Activated CD4-positive, alpha-beta T cell treated with anti-CD3 and anti-CD28 coated beads, Interleukin-10, Interleukin-2, amounts not matched to agents 100 ng/mL and 50 ng/mL, durations not matched to agents 16 hours and 8 hours (primary cell): ENCODE results near the gene PCGF2.
"Not testable (repeated sequence)": the region's sequence is repeated elsewhere in the genome, so short reads cannot be mapped to it uniquely, and the experiment has no call there.

ENCODE experiments used
- DNase-seq: peaks from one replicate; pipeline ENCODE4 v3.0.0-alpha.2; 2020

Gene PCGF2

DNA sequence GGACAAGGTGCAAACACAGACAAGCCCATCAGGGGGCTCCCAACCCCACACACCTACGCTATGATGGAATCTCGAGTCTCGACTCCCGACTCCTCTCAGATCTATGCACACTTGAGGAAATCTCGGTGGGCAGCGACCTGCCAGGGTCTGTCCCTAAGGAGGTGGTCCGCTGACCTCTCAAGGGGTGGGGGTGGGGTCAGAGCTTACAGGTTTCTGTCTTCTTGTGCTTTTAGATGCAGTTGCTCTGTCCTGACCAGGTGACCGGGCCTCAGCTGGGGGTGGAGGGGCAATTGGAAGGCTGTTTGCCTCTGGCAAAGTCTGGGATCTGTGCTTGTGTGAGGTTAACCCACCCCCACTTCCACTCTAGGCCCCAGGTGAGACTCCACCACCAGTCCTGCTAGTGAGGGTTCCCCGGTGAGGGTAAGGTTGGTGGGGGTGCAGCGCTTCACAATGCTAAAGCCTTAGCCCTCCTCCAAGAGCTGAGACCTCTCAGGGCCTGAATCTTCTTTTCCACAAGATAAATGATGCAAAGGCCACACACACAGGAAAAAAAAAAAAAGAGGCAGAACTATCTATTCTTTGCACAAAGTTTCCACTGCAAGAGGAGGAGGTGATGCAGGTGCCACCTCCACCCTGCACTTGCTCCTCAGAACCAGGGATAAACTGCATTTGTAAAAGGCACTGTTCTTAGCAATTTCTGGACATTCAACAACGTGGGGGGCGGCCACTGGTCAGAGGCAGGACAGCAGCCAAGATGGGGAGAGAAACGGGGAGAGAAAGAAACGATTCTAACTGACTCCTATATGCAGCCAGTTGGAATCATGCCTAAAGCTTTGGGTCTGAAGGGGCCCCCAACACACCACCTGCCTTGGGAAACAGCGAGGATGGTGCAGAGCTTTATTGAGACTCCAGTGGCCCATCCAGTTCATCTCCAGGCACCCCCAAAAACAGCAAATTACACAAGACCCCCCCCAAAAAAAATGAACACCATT, 13.9 kb downstream of the PCGF2 start:
- DNase-seq: no peak

DNA sequence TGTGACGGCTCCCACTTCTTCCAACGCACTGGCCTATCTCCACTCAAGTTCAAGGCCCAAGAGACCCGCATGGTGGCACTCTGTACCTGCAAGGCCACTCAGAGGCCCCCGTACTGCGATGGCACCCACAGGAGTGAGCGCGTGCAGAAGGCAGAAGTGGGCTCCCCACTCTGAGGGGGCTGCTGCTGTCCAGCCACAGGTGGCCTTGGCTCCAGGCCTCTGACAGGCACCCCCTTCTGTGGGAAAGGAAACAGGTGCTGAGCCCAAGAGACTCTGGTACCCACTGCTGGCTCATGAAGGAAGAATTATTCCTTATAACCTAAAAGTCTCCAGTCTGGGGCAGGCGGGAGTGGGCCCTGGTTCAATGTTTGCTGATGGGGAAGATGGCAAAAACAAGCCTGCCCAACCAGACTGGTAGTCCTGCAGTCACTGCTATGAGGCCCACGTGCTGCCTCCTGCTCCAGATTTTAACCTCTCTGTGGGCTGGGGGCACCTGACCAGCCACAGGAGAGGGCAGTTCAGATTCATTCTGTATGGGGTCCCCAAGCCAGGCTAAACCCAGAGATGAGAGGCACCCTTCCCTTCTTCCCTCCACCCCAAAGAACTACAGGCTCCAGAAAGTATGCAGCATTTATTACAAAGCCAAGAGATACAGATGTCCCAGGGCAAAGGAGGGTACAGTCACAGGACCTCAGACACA, 14.7 kb downstream of the PCGF2 start:
- DNase-seq: no peak

DNA sequence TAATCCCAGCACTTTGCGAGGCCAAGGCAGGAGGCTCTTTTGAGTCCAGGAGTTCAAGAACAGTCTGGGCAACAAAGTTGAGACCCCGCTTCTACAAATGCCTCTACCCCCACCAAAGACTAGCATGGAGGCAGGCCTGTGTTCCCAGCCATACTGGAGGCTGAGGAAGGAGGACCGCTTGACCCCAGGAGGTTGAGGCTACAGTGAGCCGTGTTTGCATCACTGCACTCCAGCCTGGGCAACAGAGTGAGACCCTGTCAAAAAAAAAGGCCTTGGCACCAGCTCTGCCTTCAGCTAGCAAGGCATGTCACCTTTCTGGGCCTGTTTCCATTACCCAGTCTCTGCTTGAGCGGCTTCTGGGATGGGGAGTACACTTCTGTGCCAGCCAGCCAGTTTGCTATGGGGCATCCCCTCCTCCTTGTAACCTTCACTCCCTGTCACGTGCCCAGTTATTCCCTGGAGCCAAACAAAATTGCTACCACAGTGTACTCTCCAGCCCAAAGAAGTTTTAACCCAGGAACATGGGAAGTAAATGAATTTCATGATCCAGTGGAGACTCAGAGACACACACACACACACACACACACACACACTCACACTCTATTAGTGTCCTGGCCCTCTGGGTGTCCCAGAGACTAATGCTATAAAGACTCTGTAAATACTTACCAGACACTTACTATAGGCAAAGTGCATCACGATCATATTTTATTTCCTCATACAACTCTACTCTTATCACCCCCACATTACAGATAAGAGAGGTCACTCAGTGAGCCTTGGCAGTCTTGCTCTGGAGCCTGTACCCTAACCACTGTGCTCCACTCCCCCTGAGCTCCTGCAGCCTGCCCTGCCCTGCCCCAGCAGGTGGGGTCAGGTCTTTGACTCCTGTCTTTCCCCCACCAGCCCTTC, 15.5 kb downstream of the PCGF2 start:
- no peak for DNase-seq

DNA sequence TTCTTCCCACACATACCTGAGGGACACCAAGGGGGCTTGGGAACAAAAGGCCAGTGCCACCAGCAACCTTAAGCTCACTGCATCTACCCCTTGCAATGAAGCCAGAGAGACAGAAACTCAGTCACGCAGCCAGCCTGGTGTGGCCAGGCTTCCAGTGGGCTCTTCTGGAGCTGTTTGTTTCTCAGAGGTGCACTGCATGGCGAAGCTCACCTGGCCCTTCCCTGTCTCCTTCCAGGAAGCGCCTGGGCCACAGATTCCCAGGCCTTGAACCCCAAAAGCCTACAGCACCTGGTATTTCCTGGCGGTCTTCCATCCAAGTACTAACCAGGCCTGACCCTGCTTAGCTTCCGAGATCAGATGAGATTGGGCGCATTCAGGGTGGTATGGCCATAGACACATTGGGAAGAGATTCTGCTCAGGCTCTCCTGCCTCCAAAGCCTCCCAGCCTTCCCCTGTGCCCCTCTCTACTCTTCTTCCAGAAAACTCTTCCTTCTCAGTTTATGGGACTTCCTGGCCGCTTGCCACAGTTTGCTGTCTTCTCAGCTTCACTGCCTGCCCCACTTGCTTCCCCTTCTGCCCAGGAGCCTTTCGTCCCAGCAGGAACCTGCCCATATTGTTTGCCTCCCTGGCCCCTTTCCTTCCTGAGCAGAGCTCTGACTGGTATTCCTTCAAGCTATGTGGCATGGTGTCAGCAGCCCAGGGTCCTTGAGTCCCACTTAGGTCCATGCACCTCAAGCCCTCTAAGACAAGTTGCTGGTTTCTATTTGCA, 16.4 kb downstream of the PCGF2 start:
- DNase-seq: no peak

DNA sequence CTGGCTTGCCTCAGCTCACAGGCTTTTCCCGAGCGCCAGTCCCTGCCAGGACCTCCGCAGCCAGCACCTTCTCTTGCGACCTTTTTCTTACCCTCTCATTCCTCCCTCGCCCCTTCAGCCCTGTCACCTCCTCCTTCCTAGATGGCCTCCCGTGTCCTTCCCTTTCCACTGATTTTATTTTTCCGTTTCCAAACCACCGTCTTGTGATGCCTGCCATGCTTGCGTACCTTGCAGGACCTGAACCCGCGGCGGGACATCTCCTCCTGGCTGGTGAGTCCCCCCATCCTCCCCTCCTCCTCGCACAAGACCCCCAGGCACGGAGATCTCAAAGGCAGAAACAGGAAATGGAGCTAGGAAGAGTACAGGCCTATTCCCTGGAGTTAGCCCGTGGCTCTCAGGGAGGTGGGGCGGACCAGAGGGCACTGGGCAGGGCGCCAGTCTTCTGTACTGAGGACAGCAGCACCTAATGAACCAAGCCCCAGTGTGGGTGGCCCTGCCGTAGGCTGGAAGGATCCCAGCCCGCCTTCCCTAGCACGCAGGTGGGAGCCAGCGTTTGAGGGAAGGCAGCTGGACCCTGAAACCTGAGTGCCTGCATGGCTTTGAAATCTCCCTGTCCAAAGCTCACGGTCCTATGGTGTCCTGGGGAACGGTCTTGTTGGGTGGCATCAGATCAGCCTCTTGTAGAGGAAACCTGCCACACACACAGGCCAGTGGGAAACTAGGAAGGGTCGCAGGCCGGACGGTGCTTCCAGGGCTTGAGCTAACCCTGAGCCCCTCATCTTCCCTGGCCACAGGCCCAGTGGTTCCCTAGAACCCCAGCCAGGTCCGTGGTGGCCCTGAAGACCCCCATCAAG, 17.4 kb downstream of the PCGF2 start:
- DNase-seq: no peak

DNA sequence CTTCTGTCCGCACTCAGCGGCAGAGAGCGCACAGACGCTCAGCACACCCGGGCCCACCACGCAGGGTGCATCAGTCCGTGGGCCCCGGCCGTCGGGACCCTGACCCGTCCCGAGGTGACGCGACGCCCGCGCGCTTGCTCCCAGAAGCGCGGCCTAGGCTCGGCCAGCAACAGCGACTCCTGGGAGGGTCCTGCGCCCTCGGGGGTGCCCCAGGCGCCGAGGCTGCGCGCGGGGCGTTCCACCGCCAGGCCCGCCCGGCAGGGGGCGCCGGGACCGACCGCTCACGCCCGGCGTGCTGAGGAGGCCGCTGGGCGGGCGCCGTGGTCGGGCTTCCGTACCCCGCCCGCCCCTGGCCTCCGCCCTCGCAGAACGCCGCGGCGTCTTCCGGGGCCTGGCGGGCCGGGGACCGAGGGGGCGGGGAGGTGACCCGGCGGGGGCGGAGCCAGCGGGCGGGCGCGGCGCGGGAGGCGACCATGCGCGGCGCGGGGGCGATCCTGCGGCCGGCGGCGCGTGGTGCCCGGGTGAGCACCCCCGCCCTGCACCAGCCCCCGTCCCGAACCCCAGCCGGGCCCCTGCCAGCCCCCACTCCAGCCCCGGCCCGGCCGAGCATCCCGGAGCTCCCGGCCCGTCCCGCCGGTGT, 18.1 kb downstream of the PCGF2 start, which contains the start of gene CISD3:
Gene CISD3, plus strand, starts transcription at position 456 of the 640 bp plus-strand sequence. Its CDS starts 18 bp downstream, at position 474.
- DNase-seq: peak; percentile 93

DNA sequence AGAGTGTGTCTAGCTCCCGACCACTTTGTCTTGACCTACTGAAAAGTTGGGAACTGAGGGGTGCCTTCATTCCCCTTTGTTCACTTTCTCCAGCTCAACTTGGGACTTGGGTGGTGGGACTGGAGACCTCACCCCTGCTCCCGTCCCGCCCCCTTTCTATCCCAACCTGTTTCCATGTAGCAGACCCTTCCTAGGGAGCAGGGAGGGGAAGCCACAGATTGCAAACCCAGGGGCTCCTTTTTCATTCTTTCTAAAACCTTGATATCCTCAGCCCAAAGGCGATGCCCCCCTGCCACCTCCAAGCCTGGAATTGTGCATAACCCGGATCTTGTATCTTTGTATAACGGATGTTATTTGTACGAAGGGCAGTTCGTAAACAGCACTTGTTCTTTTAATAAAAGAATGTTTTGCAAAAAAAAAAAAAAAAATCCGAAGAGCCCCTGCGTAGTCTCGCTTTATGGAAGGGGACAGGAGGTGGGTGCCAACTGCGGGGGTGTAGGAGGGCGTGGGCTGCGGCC, 18.7 kb downstream of the PCGF2 start:
- no peak for DNase-seq

DNA sequence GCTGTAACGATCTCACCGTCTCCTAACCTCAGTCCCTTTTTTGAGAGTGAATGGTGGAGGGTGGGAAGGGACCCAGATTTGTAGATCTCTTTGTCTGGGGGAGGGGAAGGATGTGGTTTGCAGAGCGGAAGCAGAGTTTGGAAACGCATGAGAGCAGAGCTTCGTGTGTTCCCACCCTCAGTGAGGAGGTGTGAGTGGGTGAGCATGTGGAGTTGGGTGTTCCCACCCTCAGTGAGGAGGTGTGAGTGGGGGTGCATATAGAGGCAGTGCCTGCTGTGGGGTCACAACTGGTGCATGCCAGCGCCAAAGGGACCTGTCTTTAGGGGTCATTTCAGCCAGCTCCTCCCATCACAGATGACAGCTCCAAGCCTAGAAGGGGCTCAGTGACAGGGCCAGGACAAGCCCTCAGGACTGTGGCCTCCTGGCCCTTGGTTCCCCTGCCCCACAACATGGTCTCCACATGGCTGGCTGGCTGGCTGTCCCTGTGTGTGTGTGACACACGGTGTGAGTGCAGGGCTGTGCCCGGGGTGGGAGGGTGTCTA, 19.8 kb downstream of the PCGF2 start:
- DNase-seq: peak; percentile 85

DNA sequence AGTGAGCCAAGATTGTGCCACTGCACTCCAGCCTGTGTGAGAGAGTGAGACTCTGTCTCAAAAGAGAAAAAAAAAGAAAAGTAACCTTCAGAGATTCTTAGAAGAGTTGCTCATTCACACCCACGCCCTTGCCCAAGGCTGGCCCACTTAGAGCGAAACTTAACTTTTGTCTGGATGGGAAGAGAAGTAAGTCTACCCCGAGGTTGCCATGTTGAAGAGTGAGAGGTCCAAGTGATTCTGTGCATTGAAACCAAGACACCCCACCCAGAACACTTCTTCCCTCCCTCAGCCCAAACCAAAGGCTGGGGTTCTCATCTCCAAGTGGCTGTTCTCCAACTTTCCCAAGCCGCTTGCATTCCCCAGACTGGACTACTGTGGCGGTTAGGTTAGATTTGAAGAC, 20.4 kb downstream of the PCGF2 start:
- peak; percentile 90 for DNase-seq

DNA sequence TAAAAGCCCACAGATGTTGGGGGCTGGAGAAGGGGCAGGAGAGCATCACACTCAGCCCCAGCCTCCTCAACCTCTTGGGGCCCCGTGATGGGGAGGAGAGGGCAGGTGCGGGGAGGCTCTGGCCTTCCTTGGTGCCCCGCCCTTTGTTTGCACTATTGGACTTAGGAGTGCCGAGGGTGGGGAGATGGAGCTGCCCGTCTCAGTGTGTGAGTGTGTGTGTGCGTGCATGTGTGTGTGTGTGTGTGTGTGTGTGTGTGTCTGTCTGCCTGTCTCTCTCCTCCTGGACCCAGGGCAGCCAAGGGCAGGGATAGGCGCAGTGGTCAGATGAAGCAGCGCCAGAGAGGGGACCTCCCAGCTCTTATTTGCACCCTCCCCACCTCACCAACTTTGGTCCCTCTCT, 22.0 kb downstream of the PCGF2 start:
- DNase-seq: not testable (repeated sequence)

DNA sequence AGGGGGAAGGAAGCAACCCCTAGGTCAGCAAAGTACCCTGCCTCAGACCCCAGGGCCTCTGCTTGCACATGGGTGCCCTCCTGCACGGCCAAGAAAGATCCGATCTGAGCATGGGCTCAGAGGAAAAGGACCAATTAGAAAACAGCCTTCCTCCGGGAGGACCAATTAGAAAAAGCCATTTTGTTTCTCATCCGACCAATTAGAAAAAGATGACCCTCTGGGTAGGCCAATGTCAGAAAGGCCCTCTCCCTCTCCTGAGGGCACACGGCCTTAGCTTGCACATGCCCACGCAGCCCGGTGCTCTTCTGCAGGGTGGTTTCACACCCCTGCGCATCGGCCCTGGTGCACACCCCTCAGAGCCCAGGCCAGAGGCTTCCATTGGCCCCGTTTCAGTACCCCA, 23.1 kb downstream of the PCGF2 start:
- no peak for DNase-seq

DNA sequence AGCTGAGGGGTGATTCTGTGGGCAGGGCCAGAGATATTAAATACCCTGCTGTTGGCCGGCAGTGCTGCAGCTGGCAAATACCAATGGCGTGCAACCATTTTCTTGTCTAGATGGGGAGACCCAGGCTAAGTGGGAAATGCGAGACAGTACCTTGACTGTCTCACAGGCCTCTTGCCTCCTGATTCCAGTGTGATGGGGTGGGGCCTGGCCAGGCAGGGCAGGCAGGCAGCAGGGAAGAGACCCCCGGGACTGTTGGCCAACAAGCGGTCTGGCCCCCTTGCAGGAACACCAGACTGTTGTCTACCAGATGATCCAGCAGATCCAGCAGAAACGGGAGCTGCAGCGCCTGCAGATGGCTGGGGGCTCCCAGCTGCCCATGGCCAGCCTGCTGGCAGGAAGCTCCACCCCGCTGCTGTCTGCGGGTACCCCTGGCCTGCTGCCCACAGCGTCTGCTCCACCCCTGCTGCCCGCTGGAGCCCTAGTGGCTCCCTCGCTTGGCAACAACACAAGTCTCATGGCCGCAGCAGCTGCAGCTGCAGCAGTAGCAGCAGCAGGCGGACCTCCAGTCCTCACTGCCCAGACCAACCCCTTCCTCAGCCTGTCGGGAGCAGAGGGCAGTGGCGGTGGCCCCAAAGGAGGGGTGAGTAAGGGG, 23.7 kb downstream of the PCGF2 start:
- no peak for DNase-seq

DNA sequence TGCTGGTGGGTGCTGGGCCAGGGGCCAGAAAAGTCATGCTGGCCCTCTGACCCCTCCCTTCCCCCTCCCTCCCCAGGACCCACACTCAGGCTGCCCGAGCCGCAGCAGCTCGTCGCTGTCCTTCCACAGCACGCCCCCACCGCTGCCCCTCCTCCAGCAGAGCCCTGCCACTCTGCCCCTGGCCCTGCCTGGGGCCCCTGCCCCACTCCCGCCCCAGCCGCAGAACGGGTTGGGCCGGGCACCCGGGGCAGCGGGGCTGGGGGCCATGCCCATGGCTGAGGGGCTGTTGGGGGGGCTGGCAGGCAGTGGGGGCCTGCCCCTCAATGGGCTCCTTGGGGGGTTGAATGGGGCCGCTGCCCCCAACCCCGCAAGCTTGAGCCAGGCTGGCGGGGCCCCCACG, 26.3 kb downstream of the PCGF2 start:
- DNase-seq: no peak

DNA sequence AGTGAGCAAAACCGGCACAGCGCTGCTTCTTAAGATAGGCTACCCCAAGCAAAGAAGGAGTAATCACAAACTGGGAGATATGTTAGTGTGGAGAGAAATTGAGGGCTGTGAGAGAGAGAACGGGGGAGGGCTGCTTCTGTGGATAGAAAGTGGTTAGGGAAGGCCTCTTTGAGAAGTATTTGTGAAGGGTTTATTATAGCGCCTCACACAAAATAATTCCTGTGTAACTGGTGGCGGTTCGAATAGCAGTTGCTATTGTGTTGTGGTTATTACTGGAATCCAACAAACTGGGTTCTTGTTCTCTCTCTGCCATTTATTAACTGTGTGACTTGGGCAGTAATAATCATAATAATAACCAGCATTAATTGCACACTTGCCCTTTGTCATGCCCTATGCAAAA, 27.2 kb downstream of the PCGF2 start:
- DNase-seq: no peak

DNA sequence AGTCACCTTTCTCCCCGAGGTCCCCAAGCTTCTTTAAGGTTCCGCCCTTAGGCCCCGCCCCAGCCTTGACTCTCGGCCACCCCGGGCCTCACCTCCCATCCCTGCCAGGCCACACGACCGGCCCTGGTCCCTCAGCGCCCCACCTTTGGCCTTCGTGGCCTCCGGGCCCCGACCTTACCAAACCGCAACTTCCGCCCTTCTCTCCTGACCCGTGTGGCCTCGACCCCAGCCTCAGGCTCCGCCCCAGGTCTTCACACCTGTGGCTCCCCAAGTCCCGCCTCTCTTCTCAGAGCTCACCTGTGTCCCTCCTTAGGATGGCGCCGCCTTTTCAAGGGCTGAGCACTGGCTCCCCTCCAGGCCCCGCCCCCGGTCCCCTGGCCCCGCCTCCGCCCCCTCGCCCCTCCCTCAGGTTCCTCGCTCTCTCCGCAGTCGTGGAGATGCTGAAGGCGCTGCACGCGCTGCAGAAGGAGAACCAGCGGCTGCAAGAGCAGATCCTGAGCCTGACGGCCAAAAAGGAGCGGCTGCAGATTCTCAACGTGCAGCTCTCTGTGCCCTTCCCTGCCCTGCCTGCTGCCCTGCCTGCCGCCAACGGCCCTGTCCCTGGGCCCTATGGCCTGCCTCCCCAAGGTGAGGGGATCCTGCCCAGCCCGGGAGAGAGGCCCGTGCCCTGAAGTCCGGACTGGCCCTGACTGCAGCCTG, 28.0 kb downstream of the PCGF2 start:
- no peak for DNase-seq

DNA sequence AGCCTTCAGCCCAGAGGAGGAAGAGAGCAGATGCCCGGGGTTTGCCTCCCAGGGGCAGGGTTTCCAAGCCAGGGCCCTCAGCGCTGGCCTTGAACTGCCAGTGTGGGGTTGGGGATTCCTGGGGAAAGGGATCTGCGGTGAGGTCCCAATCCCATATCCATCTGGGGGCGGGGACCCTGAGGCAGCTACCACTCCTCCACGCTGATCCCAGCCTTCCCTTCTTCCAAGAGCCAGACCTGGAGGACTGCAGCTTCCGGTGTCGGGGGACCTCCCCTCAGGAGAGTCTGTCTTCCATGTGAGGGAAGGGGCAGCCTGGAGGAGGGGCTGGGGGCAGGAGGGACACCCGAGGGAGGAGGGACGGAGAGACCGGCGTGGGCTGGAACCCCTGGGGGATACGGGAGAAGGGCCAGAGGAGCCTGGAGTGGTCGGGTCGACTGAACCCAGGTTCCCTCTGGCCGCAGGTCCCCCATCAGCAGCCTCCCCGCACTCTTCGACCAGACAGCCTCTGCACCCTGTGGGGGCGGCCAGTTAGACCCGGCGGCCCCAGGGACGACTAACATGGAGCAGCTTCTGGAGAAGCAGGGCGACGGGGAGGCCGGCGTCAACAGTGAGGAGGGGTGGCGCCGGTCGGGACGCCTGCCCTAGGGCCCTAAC, 28.7 kb downstream of the PCGF2 start:
- DNase-seq: no peak

DNA sequence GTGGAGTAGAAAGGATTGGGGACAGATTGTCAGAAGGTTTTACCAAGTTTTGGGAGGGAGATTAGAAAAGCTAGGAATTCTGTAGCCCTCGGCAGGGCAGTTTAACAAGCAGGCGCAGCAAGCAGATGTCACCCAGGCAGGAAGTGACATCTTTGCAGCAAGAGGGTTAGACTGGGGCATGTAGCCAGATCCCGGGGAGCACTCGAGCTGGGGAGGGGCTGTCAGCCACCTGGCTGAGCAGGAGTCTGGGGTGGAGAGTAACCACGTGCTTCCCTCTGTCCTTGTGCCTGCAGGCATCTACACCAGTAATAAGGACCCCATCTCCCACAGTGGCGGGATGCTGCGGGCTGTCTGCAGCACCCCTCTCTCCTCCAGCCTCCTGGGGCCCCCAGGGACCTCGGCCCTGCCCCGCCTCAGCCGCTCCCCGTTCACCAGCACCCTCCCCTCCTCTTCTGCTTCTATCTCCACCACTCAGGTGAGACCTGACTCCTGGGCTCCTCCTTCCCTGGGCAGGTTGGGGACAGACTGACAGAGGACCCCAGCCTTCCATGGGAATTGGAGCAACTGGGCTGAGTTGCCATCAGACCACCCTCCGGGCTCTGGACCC, 30.9 kb downstream of the PCGF2 start:
- DNase-seq: no peak
